Measurements from ENCODE around the gene EPC2. TPM values are rescaled to one million over a fixed set of nuclear protein-coding genes. Genes with fewer than 3 reads are reported as not detected.

The EPC2 gene
- total RNA-seq, 1 donor from 2014 or later: 27.5 TPM

DNA sequence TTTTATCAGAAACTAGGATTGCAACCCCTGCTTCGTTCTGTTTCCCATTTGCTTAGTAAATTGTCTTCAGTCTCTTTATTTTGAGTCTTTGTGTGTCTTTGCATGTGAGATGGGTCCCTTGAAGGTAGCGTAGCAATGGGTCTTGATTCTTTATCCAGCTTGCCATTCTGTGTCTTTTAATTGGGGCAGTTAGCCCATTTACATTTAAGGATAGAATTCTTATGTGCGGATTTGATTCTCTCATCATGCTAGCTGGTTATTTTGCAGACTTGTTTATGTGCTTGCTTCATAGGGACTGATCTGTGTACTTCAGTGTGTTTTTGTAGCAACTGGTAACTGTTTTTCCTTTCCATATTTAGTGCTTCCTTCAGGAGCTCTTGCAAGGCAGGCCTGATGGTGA lies 73.5 kb downstream of the EPC2 start:
- intact Hi-C loops (cut with DNase I): no loop called here
- DNase-seq (ENCODE audit: low spot score): no peak

DNA sequence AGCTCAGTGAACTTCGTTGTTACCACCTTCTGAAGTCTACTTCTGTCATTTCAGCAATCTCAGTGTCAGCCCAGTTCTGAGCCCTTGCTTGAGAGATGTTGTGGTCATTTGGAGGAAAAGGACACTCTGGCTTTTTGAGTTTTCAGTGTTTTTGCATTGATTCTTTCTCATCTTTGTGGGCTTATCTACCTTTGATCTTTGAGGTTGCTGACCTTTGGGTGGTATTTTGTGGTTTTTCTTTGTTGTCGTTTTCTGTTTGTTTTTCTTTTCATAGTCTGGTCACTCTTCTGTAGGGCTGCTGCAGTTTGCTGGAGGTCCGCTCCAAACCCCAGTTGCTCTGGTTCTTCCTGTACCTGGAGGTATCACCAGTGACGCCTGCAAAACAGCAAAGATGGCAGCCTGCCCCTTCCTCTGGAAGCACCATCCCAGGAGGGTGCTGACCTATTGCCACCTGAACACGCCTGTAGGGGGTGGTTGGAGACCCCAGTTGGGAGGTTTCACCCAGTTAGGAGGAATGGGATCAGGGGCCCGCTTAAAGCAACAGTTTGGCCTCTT lies 74.7 kb downstream of the EPC2 start:
- DNase-seq (ENCODE audit: low spot score): no peak
- intact Hi-C loops (cut with DNase I): no loop called here

DNA sequence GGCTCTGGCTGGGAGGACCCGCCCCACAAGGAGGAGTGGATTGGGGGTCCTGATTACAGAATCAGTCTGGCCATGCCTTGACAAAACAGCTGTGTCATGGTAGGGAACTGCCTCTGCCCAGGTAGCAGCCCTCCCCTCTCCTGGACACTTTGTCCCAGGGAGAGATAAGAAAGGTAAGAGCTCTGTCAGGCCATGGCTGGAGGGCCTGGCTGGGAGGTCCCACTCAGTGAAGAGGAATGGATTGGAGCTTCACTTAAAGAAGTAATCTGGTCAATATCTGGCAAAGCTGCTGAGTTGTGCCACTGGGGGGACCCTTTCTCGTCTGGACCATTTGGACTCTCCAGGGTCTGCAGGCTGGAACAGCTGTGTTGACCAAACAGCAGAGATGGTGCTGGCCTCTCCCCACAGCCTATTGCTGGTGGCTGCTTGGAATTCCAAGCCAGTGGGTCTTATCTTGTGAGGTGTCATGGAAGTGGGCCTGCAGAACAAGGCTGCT lies 75.4 kb downstream of the EPC2 start:
- DNase-seq (ENCODE audit: low spot score): no peak
- intact Hi-C loops (cut with DNase I): no loop called here

DNA sequence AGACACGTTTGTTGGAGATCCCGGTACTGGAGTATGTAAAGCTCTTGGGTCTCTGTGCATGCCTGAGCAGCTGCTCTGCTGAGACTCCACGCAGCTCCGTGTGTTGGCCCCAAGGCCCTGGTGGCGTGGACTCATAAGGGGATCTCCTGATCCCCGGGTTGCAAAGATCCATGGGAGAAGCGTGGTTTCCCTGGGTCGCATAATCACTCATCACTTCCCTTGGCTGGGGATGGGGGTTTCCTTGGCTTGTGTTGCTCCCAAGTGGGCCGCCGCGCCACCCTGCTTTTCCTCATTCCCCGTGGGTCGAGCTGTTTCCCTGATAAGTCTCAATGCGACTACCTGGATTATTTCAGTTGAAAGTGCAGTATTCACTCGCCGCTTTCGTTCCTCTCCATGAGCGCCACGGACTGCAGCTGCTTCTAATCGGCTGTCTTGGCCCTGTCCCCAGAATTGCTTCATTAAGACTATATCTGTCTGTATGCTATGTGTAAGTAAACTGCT lies 76.0 kb downstream of the EPC2 start:
- intact Hi-C loops (cut with DNase I): no loop called here
- DNase-seq (ENCODE audit: low spot score): no peak

DNA sequence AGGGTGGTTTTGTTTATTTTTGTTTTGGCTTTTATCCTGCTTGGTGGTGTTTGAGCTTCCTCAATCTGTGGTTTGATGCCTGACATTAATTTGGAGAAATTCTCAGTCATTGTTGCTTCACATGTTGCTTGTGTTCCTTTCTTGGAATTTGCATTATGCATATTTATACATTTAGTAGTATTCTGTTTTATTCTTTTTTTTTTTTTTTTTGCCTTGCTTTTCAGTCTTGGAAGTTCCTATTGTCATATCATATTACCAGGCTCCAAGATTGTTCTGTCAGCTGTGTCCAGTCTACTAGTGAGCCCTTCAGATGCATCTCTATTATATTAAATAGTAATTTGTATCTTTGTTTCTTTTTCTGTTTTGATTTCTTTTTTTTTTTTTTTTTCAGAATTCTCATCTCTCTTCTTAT lies 77.0 kb downstream of the EPC2 start:
- no peak for DNase-seq (ENCODE audit: low spot score)
- intact Hi-C loops (cut with DNase I): no loop called here

DNA sequence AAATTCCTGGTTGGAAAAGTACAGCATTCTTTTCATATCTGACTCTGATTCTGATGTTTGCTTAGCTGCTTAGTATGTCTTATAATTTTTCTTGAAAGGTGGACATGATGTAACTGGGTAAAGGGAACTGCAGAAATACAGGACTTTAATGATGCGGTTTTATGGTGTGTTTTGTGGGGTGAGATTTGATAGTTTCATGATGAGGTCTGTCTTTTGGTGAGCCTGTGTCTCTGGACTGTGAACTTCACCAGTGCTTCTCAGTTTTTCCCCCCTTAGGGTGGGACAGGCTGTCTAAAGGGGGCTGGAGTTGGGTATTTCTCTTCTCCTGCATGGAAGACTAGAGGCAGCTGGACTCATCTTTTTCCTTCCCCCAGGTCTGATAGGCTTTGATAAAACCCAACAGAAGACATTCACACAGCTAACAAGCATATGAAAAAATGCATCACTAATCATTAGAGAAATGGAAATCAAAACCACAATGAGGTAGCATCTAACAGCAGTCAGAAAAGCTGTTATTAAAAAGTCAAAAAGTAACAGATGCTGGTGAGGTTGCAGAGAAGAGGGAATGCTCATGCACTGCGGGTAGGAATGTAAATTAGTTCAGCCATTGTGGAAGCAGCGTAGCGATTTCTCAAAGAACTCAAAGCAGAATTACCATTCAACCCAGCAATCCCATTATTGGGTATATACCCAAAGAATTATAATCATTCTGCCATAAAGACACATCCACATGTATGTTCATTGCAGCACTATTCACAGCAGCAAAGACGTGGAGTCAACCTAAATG lies 77.6 kb downstream of the EPC2 start:
- intact Hi-C loops (cut with DNase I): no loop called here

DNA sequence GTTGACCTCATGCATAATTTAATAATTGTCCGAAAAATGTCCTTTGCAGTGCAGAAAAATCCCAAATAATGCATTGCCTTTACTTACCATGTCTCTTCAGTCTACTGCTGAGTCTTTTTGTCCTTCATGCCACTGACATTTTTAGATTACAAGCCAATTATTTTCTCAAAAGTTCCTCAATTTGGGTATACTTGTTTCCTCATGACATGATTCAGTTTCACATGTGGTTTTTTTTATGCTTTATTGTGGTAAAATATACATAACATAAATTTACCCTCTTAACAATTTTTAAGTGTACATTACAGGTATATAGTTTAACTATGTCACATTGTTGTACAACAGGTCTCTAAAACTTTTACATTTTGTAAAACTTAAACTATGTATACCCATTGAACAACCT lies 81.0 kb downstream of the EPC2 start:
- intact Hi-C loops (cut with DNase I): no loop called here
- no peak for DNase-seq (ENCODE audit: low spot score)

More for the DNA sequence above, 77.6 kb downstream of the EPC2 start:
- no peak for DNase-seq (ENCODE audit: low spot score)

DNA sequence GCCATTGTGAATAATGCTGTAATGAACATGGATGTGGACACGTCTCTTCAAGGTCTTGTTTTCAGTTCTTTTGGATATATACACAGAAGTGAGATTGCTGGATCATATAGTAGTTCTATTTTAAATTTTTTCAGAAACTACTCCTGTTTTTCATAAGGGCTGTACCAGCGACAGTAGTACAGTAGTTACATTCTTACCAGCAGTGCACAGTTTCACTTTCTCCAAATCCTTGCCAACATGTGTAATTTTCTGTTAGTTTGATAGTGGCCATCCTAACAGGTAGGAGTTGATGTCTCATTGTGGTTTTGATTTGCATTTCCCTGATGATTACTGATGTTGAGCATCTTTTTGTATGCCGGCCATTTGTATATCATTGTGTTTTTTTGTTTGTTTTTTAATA lies 81.7 kb downstream of the EPC2 start:
- DNase-seq (ENCODE audit: low spot score): no peak
- intact Hi-C loops (cut with DNase I): no loop called here

DNA sequence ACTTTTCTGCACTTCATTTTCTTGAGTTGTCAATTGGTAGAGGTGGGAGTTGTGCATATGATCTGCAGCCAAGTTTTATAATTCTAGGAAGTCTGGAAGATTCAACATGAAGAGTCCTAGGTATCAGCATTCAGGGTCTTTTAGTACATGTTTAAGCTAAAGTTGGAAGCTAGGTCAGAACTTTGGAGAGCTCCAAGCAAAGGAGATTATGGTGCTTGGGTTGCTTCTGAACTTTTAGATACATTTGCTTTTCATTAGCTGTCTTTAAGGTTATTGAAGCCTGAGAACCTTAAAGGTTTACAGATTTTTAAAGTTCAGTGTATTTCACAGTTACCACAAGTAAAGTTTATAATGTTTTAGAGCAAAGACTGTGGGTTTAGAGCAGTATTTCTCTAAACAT lies 85.5 kb downstream of the EPC2 start:
- DNase-seq (ENCODE audit: low spot score): no peak
- intact Hi-C loops (cut with DNase I): no loop called here

DNA sequence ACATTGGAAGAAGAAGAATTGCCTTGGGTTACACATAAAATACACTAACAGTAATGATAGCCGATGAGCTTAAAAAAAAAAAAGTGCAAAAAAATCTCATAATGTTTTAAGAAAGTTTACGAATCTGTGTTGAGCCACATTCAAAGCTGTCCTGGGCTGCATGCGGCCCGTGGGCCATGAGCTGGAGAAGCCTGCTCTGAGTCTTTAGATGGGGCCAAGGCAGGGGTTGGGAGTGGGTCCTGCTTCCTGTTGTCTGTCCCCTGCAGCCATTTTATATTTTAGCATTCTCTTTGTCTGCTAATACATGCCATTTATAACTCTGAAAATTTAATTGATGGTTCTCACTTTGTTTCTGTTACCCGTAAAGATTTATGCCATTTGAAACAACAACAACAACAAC lies 93.2 kb downstream of the EPC2 start:
- intact Hi-C loops (cut with DNase I): no loop called here
- DNase-seq (ENCODE audit: low spot score): no peak

DNA sequence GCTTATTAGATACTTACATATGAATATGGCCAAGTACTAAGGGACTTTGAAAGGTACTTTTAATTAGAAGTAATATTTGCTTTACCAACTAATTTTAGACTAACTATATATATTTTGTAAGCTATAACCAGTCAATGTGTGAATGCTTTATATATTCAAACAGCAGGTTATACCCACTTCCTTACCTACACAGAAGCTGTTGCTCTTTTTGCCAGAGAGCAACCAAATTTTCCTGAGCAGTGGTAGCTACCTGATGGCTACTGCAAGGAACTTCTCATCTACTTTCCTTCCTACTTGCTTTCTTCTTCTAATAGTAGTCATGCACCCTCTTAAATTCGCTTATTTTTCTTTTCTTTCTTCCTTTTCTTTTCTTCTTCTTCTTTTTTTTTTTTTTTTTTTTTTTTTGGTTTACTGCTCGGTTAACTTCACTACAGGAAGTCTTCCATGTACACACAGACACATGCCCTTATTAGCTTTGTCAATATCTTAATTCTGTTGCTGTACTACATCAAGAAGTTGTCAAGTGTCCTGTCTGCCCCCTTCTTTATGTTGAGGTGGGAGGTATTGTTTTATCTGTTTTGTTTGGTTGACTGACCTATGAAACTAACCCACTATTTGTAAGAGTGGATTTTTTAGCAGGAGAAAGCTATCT lies 95.0 kb downstream of the EPC2 start:
- intact Hi-C loops (cut with DNase I): no loop called here
- no peak for DNase-seq (ENCODE audit: low spot score)

DNA sequence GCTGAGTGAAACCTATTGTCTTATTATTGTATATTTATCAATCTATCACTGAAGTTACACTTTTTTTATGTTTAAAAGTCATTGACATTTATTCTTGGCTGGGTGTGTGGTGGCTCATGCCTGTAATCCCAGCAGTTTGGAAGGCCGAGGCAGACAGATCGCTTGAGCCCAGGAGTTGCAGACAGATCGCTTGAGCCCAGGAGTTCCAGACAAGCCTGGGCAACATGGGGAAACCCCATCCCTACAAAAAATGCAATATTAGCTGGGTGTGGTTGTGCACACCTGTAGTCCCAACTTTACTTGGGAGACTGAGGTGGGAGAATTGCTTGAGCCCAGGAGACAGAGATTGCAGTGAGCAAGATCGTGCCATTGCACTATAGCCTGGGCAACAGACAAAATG lies 97.8 kb downstream of the EPC2 start:
- no peak for DNase-seq (ENCODE audit: low spot score)
- intact Hi-C loops (cut with DNase I): no loop called here

DNA sequence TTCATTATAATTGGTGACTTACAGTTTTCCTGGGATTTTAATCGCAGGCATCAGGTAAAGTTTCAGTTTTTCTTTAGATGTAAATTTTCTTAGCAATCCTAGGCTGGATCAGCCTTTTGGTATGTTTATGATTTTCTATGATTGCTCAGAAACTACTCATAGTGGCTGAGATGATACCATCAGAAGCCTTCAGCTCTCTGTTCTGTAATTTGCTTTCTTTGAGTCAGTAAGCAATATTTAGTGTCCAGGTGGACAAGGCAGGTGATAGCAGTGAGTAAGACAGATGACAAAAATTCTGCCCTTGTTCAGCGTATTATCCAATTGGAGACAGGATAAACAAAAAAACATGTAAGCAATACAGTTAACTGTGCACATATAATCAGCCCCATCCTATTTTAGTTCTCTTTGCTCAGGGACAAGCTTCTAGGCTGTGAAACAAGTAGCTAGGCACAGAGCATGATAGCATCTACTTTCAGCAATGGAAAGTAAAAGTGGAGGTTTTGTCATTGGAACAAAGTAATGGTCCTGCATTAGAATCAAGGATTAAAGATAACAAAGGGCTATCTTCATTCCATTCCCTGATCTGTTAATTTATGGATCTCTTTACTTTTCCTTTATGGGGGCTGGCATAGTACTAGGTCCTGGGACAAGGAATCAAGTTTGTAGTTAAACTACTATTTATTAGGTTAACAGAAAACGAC lies 100.8 kb downstream of the EPC2 start:
- DNase-seq (ENCODE audit: low spot score): no peak
- intact Hi-C loops (cut with DNase I): no loop called here

DNA sequence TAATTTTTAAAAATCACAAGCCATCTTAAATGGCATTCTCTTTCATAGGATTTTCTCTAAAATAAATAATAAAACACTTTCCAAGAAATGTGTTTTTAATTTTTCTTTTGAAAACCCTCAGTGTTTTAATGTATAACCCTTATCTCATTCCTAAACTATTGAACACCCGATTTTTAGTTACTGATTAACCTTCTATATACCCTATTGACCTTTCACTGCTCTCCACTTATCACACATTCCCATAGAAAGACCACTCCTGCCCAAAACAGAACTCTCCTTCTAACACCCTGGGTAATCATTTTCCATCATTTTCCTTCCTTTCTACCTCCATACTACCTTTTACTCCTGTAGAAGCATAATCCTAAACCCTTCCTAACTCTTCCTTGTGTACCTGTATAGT lies 102.4 kb downstream of the EPC2 start:
- no peak for DNase-seq (ENCODE audit: low spot score)
- intact Hi-C loops (cut with DNase I): no loop called here

DNA sequence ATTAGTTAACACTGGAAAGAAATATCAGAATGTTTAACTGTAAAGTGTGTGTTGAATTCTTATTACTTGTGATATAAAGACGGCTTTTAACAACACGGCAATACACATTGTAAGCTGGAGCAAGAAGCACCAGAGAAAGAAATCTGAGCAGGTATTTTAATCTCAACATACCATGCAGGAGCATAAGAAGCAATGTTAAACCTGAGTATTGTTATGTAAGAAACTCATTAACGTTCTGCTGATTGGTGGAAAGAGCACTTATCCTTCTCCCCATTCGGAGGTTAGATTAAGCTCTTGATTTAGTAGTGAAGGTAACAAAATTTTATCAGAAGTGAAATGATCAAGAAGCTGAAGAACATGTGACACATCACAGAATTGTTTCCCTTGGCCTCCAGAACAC lies 107.4 kb downstream of the EPC2 start:
- intact Hi-C loops (cut with DNase I): no loop called here
- DNase-seq (ENCODE audit: low spot score): no peak

DNA sequence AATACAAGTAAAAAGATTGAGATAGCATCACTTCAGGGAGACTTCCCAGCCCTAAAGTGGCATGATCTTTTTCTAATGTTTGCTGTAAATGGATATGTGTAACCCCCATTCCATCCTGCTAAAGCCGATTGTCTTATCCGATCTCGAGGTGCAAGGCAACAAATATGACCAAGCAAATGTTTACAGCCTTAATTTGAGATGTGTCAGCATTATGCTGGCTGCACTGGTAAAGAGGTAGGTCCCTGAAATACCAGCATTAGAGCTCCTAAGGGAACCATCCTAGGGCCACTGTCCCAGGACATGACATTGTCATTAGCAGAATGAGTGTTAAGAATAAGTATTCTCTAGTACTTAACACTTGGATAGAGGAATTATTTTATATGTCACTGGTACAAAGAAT lies 108.4 kb downstream of the EPC2 start:
- no peak for DNase-seq (ENCODE audit: low spot score)
- intact Hi-C loops (cut with DNase I): no loop called here

DNA sequence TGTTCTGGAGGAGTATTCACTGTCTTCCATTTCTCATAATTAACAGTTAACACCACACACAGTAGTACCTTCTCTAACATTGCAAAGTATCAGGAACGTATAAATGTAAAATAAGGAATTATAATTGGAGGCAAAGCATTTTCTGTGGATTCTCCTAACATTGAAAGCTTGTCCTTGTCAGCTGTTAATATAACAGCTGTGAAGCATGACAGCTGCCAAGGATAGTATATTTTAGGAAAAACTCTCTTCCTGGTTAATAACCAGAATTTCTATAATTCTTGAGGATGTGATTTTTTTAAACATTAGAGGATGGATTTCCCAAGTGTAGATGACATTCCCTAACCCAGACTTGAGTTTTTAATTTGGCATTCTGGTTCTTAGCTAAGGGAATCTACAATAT lies 110.3 kb downstream of the EPC2 start:
- no peak for DNase-seq (ENCODE audit: low spot score)
- intact Hi-C loops (cut with DNase I): no loop called here

DNA sequence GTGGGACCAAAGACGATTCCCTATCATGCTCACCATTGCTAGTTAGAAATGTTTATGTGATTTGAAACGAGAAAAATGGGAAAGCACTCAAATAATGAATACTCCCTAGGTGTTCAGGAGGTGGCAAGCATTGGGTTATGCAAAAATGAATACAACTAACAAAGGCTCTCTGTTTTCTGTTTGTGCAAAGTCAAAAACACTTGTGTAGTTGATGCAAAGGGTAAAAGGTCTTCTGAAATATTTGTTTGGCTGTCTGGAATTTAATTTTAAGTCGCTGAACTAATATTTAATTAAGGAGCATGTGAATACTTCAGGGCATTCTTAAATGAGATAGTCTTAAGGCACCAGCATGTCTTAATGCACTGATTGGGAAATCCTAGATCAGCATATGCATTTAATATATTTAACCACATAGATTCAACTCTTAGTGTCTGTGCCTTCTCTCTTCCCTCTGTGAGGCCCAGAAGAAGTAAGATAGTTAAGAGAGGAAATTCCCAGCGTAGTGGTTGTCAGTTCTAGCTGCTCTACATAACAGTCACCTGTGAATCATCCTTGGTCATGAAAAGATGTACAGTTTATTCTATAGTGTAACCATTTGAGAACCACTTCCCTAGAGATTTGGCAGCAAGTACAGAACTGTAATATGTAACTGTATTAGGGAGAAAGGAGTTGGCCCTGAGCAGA lies 111.9 kb downstream of the EPC2 start:
- intact Hi-C loops (cut with DNase I): no loop called here
- no peak for DNase-seq (ENCODE audit: low spot score)

DNA sequence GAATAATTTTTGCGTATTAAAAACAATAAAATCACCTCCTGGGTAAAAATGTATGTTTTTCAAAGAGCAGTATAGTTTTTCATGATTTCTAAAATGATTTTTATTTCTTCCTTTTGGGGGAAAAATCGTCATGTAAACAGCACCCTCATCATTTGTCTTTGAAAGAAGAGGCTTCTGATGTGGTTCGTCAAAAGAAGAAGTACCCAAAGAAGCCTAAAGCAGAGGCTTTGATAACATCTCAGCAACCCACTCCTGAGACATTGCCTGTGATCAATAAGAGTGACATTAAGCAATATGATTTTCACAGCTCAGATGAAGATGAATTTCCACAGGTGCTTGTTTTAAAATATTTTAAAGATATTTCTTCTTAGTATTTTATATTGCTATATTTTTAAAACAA lies 120.3 kb downstream of the EPC2 start:
- intact Hi-C loops (cut with DNase I): no loop called here
- no peak for DNase-seq (ENCODE audit: low spot score)

DNA sequence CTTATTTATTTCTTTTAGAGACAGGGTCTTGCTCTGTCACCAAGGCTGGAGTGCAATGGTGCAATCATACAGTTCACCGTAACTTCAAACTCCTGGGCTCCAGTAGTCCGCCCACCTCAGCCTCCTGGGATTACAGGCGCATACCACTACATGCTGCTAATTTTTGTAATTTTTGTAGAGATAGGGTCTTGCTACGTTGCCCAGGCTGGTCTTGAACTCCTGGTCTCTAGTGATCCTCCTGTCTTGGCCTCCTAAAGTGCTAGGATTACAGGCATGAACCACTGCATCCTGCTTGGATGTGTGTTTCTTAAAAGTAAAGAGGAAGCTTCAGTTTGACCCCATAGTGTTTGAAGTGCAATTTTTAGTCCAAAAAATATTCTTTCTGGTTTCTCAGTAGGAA lies 125.5 kb downstream of the EPC2 start:
- intact Hi-C loops (cut with DNase I): no loop called here
- DNase-seq (ENCODE audit: low spot score): no peak

Measured in cardiac septum (tissue), 1 donor.